Kidney glomerular epithelial cell (primary cell): ENCODE results near the gene GOT1.

Source experiments
- DNase-seq: peaks from one replicate; lab custom pipeline; 2025; lab: John Stamatoyannopoulos, UW

Gene GOT1

GRCh38 chr10:99430451-99431189 lies at the start of gene GOT1:
Gene GOT1 (minus strand): TSS chr10:99430624. CDS start chr10:99430565, 59 bp downstream.
- peak; percentile 99 for DNase-seq

GRCh38 chr10:99470327-99470726 lies 39.9 kb upstream of the GOT1 start:
- no peak for DNase-seq

GRCh38 chr10:99467236-99467999 lies 37.0 kb upstream of the GOT1 start:
- DNase-seq, result no peak

- no peak for DNase-seq
Measured at GRCh38 chr10:99466632-99467223, 36.3 kb upstream of the GOT1 start.

GRCh38 chr10:99461230-99461629 lies 30.8 kb upstream of the GOT1 start:
- DNase-seq, result no peak

GRCh38 chr10:99460070-99460469 lies 29.6 kb upstream of the GOT1 start:
- no peak for DNase-seq

GRCh38 chr10:99459217-99459616 lies 28.8 kb upstream of the GOT1 start:
- DNase-seq, result no peak

GRCh38 chr10:99457813-99458212 lies 27.4 kb upstream of the GOT1 start:
- DNase-seq, result peak; percentile 9

- DNase-seq, result no peak
Measured at GRCh38 chr10:99456931-99457288, 26.5 kb upstream of the GOT1 start.

GRCh38 chr10:99456207-99456930 lies 25.9 kb upstream of the GOT1 start:
- no peak for DNase-seq

- DNase-seq, result no peak
Measured at GRCh38 chr10:99451981-99452380, 21.6 kb upstream of the GOT1 start.

- no peak for DNase-seq
Measured at GRCh38 chr10:99451499-99451788, 21.0 kb upstream of the GOT1 start.

- no peak for DNase-seq
Measured at GRCh38 chr10:99450624-99451498, 20.4 kb upstream of the GOT1 start.

GRCh38 chr10:99450156-99450555 lies 19.7 kb upstream of the GOT1 start:
- DNase-seq, result no peak

GRCh38 chr10:99449023-99449422 lies 18.6 kb upstream of the GOT1 start:
- no peak for DNase-seq

- DNase-seq, result no peak
Measured at GRCh38 chr10:99444383-99445045, 14.1 kb upstream of the GOT1 start.

- DNase-seq, result no peak
Measured at GRCh38 chr10:99443500-99443899, 13.1 kb upstream of the GOT1 start.

- no peak for DNase-seq
Measured at GRCh38 chr10:99442394-99442793, 12.0 kb upstream of the GOT1 start.

GRCh38 chr10:99438890-99439289 lies 8.5 kb upstream of the GOT1 start:
- no peak for DNase-seq

GRCh38 chr10:99435986-99436638 lies 5.7 kb upstream of the GOT1 start:
- peak; percentile 56 for DNase-seq
